HCT116 (cell line): ENCODE results near the gene FAM171A1. TPM values are rescaled to one million over a fixed set of nuclear protein-coding genes. Genes with fewer than 3 reads are reported as not detected.

Experiments used
- ATAC-seq: fragments of 200-7000 bp; cut with Tn5 transposase; 2 replicates; pipeline ENCODE4 v1.9.1; 2020; ENCODE audit warnings: mild to moderate bottlenecking, moderate library complexity
- BruUV-seq: library from RNA; stranded (reverse); fragments of 400-500 nt; replicated peaks from 2 replicates; lab custom pipeline; 2021; lab: Mats Ljungman, UMichigan
- CTCF ChIA-PET: fragments of 300-600 bp; sonication (Branson Sonifier 250); formaldehyde crosslinking; loops from one replicate; lab custom pipeline; 2021; ENCODE audit warnings: antibody characterized with exemption; lab: Charles Lee
- POLR2A ChIA-PET: fragments of 300-600, 350-600 bp; sonication (Branson Sonifier 250); formaldehyde crosslinking; loops from one replicate; lab custom pipeline; 2021; ENCODE audit warnings: antibody characterized with exemption; lab: Charles Lee
- RAD21 ChIA-PET, 2 experiments: fragments of 300-600 bp; sonication (Branson Sonifier 250); formaldehyde crosslinking; loops; one replicate each; lab custom pipeline; 2023; ENCODE audit warnings: low total read pairs in 2 of 2; ENCODE audit not compliant: uncharacterized antibody in 2 of 2, unreplicated experiment in 2 of 2, low non-redundant PET in 1 of 2; lab: Charles Lee
- DNase-seq: peaks from one replicate; pipeline ENCODE4 v3.0.0-alpha.2; 2010; ENCODE audit warnings: low read depth, low spot score
- H2AFZ ChIP-seq: fragments of 200-600 bp; shearing (Covaris generic), sonication (generic); 2 replicates; pipeline ENCODE4 v1.6.1; 2017; ENCODE audit warnings: low read depth, mixed run types, mixed read lengths, antibody characterized with exemption, low read length; ENCODE audit not compliant: poor library complexity, severe bottlenecking
- H3K27ac ChIP-seq: 2 replicates; pipeline ENCODE4 v1.5.1; 2012; ENCODE audit warnings: low read depth, low read length
- H3K27me3 ChIP-seq: fragments of 200-600 bp; sonication (generic); 2 replicates; pipeline ENCODE4 v1.6.1; 2016; ENCODE audit warnings: mixed run types, low read length, mixed read lengths; ENCODE audit not compliant: insufficient read depth
- H3K36me3 ChIP-seq, 2 experiments: fragments of 200-500 bp in 1 of 2; fragments of 200-600 bp in 1 of 2; sonication (Bioruptor generic) in 1 of 2; sonication (generic) in 1 of 2; 2 replicates each; pipeline versions ENCODE4 v1.5.1 to v1.6.1; 2014 to 2016; ENCODE audit warnings: low read length in 2 of 2, inconsistent platforms in 1 of 2, mixed read lengths in 1 of 2, mixed run types in 1 of 2; ENCODE audit not compliant: insufficient read depth in 2 of 2, control insufficient read depth in 1 of 2
- H3K4me1 ChIP-seq, 2 experiments: fragments of 200-600 bp in 1 of 2; sonication (generic) in 1 of 2; 2 replicates each; pipeline versions ENCODE4 v1.5.1 to v1.6.1; 2012 to 2017; ENCODE audit warnings: low read length in 2 of 2, inconsistent platforms in 1 of 2, mild to moderate bottlenecking in 1 of 2, mixed read lengths in 1 of 2, mixed run types in 1 of 2, moderate library complexity in 1 of 2; ENCODE audit not compliant: insufficient read depth in 2 of 2, control insufficient read depth in 1 of 2
- H3K4me2 ChIP-seq: fragments of 200-600 bp; sonication (generic); 2 replicates; pipeline ENCODE4 v1.6.1; 2017; ENCODE audit warnings: mixed run types, low read length, mixed read lengths
- H3K4me3 ChIP-seq, 2 experiments: fragments of 200-600 bp in 1 of 2; sonication (generic) in 1 of 2; replicated peaks in 1 of 2; 2 replicates each; pipeline ENCODE4 v1.5.1; 2011 to 2016; ENCODE audit warnings: low read length in 2 of 2, control low read depth in 1 of 2, low read depth in 1 of 2, mild to moderate bottlenecking in 1 of 2, mixed read lengths in 1 of 2, mixed run types in 1 of 2
- H3K79me2 ChIP-seq: fragments of 200-600 bp; sonication (generic); 2 replicates; pipeline ENCODE4 v1.6.1; 2017; ENCODE audit warnings: mild to moderate bottlenecking, mixed run types, low read length, moderate library complexity, mixed read lengths; ENCODE audit not compliant: insufficient read depth
- H3K9ac ChIP-seq: fragments of 200-600 bp; sonication (generic); 2 replicates; pipeline ENCODE4 v1.6.1; 2016; ENCODE audit warnings: low read length, mixed read lengths
- H3K9me2 ChIP-seq: fragments of 200-600 bp; sonication (generic), shearing (Covaris generic); 2 replicates; pipeline ENCODE4 v1.6.1; 2017; ENCODE audit warnings: mixed run types, mild to moderate bottlenecking, moderate library complexity; ENCODE audit not compliant: insufficient read depth
- H3K9me3 ChIP-seq, 2 experiments: fragments of 200-500 bp in 1 of 2; fragments of 200-600 bp in 1 of 2; sonication (Bioruptor generic) in 1 of 2; sonication (generic) in 1 of 2; 2 replicates each; pipeline ENCODE4 v1.6.1; 2014 to 2017; ENCODE audit warnings: low read length in 2 of 2, mixed read lengths in 2 of 2, inconsistent platforms in 1 of 2, low read depth in 1 of 2, mild to moderate bottlenecking in 1 of 2, mixed run types in 1 of 2, moderate library complexity in 1 of 2; ENCODE audit not compliant: control insufficient read depth in 1 of 2, insufficient read depth in 1 of 2
- H4K20me1 ChIP-seq: fragments of 200-600 bp; sonication (generic), shearing (Covaris generic); 2 replicates; pipeline ENCODE4 v1.6.1; 2017; ENCODE audit warnings: mixed run types, mild to moderate bottlenecking, moderate library complexity; ENCODE audit not compliant: insufficient read depth
- EGR1 ChIP-seq: IDR thresholded peaks from 2 replicates; pipeline ENCODE4 v1.6.1; 2012; ENCODE audit warnings: low read depth
- JUND ChIP-seq: IDR thresholded peaks from 2 replicates; pipeline ENCODE4 v1.6.1; 2012
- POLR2A ChIP-seq: IDR thresholded peaks from 2 replicates; pipeline ENCODE4 v1.7.0; 2011; ENCODE audit warnings: borderline replicate concordance; ENCODE audit not compliant: insufficient read depth, insufficient read length; ENCODE audit errors: extremely low read depth
- POLR2AphosphoS5 ChIP-seq: IDR thresholded peaks from 2 replicates; pipeline ENCODE4 v1.6.1; 2011; ENCODE audit warnings: mild to moderate bottlenecking, low read depth, low read length, moderate library complexity
- RAD21 ChIP-seq: IDR thresholded peaks from 2 replicates; pipeline ENCODE4 v1.6.1; 2012; ENCODE audit warnings: low read depth, mild to moderate bottlenecking
- SIN3A ChIP-seq: IDR thresholded peaks from 2 replicates; pipeline ENCODE4 v1.6.1; 2012; ENCODE audit warnings: low read depth
- SP1 ChIP-seq: IDR thresholded peaks from 2 replicates; pipeline ENCODE4 v1.6.1; 2012; ENCODE audit warnings: low read depth
- YY1 ChIP-seq: IDR thresholded peaks from 2 replicates; pipeline ENCODE4 v1.6.1; 2011; ENCODE audit warnings: low read length, low read depth, moderate library complexity, mild to moderate bottlenecking; ENCODE audit not compliant: insufficient replicate concordance; ENCODE audit errors: extremely low read depth
- ZFX ChIP-seq: fragments of 450-650 bp; IDR thresholded peaks from 2 replicates; pipeline ENCODE4 v1.6.1; 2017
- ZNF274 ChIP-seq: fragments of 200-500 bp; sonication (Bioruptor generic); IDR thresholded peaks from 2 replicates; pipeline ENCODE4 v1.6.1; 2014; ENCODE audit warnings: mild to moderate bottlenecking, low read depth, low read length, inconsistent platforms
- intact Hi-C: fragments of 100-400 bp; cut with micrococcal nuclease; formaldehyde crosslinking; loops from 2 replicates; pipeline ENCODE4 v1.10.0; 2022
- total RNA-seq: library from RNA; stranded (reverse); gene quantifications from one replicate; pipeline ENCODE4 v1.2.1, GENCODE V29; 2021; ENCODE audit not compliant: unreplicated experiment
- TF ChIP-seq, protein P1 (sequence below): IDR thresholded peaks from 2 replicates; pipeline ENCODE4 v1.6.1; 2012
- TF ChIP-seq, protein P2 (sequence below), 3 experiments: fragments of 200-600 bp in 1 of 3; sonication (generic) in 1 of 3; IDR thresholded peaks in 2 of 3; conservative IDR thresholded peaks in 1 of 3; 2 replicates each; pipeline ENCODE4 v1.5.1; 2012 to 2017; ENCODE audit warnings: low read depth in 2 of 3, low read length in 2 of 3, antibody characterized with exemption in 1 of 3, borderline replicate concordance in 1 of 3, control low read depth in 1 of 3, mild to moderate bottlenecking in 1 of 3, mixed read lengths in 1 of 3, mixed run types in 1 of 3, moderate library complexity in 1 of 3; ENCODE audit not compliant: insufficient read depth in 1 of 3
- TF ChIP-seq, protein P3 (sequence below): IDR thresholded peaks from 2 replicates; pipeline ENCODE4 v1.6.1; 2012
- TF ChIP-seq, protein P4 (sequence below): IDR thresholded peaks from 2 replicates; pipeline ENCODE4 v1.6.1; 2011; ENCODE audit warnings: mild to moderate bottlenecking, low read length, moderate library complexity; ENCODE audit not compliant: insufficient replicate concordance; ENCODE audit errors: extremely low read depth

FAM171A1 gene
- total RNA-seq, 1 experiment from 2014 or later, result 32.5 TPM

DNA sequence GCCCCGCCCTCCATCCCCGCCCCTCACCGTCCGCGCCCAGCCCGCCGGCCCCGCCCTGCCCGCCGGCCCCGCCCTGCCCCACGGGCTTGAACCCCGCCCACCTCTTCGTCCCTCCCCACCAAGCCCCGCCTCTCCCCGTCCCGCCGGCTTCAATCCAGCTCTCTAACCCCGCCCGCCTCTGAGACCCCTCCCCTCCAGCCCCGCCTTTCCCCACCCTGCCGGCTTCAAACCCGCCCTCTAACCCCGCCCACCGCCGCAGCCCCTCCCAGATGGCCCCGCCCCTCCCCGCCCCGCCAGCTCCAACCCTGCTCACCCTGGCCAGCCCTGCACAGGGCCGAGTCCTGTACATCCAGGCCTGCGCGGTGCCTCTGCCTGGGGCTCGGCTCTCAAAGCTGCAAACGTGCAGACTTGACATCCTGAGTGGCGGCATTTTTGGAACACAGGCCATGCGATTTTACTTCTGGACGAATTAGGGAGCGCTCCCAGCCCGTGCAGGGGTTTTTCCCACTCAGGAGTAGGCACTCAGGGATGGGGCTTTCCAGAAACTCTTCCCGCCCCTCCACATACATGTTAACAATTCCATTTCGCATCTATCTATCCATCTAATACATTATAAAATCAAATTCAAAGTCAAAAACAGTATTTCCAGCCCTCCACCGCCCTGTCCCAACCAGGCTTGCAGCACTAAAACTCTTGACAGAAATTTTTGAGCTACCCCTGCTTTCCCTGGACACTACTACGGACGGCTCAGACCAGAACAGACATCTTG lies 202.1 kb downstream of the FAM171A1 start:
- no peak overlapping the region; the same call in 1 of the 2 replicates for H3K27ac ChIP-seq
- peak; percentile 92 for DNase-seq
- RAD21 ChIA-PET, result interaction anchor here in 1 of 2 experiments (0.6 kb wide), 1 partner anchor 1575 kb away, joined by 3 read pairs; no protein-coding TSS in a partner anchor

DNA sequence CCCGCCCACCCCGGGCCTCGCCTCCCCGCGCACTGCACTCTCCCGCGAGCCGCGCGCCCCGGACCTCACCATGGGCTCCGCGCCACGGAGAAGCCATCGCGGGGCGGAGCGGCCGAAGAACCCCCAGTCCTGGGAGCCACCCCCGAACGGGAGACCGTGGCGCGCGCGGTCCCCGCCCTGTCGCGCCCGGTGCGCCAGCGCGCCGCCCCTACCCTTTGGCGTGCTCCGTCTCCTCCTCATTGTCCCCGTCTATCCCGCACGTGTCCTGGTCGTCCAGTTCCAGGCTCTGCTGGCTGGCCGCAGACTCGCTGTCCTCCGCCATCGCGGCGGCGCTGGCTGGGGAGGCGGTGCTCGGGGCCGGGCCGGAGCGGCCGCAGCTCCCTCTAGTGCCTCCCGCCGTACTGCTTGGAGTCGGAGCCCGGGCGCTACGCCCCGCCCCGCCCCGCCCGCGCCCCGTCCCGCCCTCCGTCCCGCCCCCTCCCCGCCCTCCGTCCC lies 202.8 kb downstream of the FAM171A1 start, which contains the start of gene NMT2:
NMT2 (minus strand) TSS at position 403 of the 495 bp plus-strand sequence; CDS start at position 322, 81 bp downstream.
- Histone ChIP-seq H3K4me3 (peak within 1 kb of the TSS; percentile 74 to 84), H2AFZ (no peak within 1 kb of the TSS), H3K4me2 (peak within 1 kb of the TSS; percentile 86), H3K27ac (peak within 1 kb of the TSS; percentile 80), H3K36me3 (no peaks in the 10 kb centered on the region), H4K20me1 (no peaks in the 10 kb centered on the region), H3K9ac (peak within 1 kb of the TSS; percentile 77), H3K4me1 (peaks cover 19 to 22% of the 10 kb centered on the region in 2 experiments), H3K9me3 (no peaks in the 10 kb centered on the region), H3K79me2 (peaks cover 46% of the 10 kb centered on the region), H3K9me2 (no peaks in the 10 kb centered on the region), H3K27me3 (no peaks in the 10 kb centered on the region)
- no TSS peak for BruUV-seq
- peak; percentile 89 for ATAC-seq
- peak; percentile 68 for DNase-seq
- ChIA-PET CTCF (interaction anchor here (0.6 to 2.1 kb wide), 7 partner anchors 9 to 711 kb away, joined by 3 to 7 read pairs (median 4); no protein-coding TSS in a partner anchor), POLR2A (interaction anchor here (0.7 to 2.0 kb wide), 9 partner anchors 11 to 290 kb away, joined by 3 to 5 read pairs (median 4); partner anchors contain the start of gene SUV39H2), RAD21 (interaction anchor here in 1 of 2 experiments (0.6 kb wide), 1 partner anchor 1574 kb away, joined by 3 read pairs; no protein-coding TSS in a partner anchor)
- intact Hi-C loops, result loop anchor here (5.0 kb wide), 3 partner anchors 34 to 216 kb away; partner anchors contain the start of genes DCLRE1C and FAM171A1
- TF ChIP-seq SIN3A, result peak; percentile 79
- TF ChIP-seq ZFX, result peak; percentile 64; the same call in 1 of the 2 replicates
- TF ChIP-seq EGR1, result no peak
- TF ChIP-seq, protein P1, sequence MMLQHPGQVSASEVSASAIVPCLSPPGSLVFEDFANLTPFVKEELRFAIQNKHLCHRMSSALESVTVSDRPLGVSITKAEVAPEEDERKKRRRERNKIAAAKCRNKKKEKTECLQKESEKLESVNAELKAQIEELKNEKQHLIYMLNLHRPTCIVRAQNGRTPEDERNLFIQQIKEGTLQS, result no peak
- TF ChIP-seq, protein P2, sequence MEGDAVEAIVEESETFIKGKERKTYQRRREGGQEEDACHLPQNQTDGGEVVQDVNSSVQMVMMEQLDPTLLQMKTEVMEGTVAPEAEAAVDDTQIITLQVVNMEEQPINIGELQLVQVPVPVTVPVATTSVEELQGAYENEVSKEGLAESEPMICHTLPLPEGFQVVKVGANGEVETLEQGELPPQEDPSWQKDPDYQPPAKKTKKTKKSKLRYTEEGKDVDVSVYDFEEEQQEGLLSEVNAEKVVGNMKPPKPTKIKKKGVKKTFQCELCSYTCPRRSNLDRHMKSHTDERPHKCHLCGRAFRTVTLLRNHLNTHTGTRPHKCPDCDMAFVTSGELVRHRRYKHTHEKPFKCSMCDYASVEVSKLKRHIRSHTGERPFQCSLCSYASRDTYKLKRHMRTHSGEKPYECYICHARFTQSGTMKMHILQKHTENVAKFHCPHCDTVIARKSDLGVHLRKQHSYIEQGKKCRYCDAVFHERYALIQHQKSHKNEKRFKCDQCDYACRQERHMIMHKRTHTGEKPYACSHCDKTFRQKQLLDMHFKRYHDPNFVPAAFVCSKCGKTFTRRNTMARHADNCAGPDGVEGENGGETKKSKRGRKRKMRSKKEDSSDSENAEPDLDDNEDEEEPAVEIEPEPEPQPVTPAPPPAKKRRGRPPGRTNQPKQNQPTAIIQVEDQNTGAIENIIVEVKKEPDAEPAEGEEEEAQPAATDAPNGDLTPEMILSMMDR (IDR thresholded peaks at IDR 0.05 in 2 of 3, conservative IDR thresholded peaks at IDR 0.05 in 1 of 3; ENCODE audit: borderline replicate concordance in 1 of 3, insufficient read depth in 1 of 3, low read depth in 2 of 3, low read length in 2 of 3), result peak in 2 of 3 experiments; percentile 18 to 44; a peak in 2 of 6 replicates
- TF ChIP-seq YY1, result peak; percentile 90
- TF ChIP-seq, protein P3, sequence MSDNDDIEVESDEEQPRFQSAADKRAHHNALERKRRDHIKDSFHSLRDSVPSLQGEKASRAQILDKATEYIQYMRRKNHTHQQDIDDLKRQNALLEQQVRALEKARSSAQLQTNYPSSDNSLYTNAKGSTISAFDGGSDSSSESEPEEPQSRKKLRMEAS, result peak; percentile 90
- peak; percentile 89 for TF ChIP-seq POLR2A
- TF ChIP-seq, protein P4, sequence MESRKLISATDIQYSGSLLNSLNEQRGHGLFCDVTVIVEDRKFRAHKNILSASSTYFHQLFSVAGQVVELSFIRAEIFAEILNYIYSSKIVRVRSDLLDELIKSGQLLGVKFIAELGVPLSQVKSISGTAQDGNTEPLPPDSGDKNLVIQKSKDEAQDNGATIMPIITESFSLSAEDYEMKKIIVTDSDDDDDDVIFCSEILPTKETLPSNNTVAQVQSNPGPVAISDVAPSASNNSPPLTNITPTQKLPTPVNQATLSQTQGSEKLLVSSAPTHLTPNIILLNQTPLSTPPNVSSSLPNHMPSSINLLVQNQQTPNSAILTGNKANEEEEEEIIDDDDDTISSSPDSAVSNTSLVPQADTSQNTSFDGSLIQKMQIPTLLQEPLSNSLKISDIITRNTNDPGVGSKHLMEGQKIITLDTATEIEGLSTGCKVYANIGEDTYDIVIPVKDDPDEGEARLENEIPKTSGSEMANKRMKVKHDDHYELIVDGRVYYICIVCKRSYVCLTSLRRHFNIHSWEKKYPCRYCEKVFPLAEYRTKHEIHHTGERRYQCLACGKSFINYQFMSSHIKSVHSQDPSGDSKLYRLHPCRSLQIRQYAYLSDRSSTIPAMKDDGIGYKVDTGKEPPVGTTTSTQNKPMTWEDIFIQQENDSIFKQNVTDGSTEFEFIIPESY, result peak; percentile 54

More for the DNA sequence above, 202.1 kb downstream of the FAM171A1 start:
- CTCF ChIA-PET, result interaction anchor here (0.6 to 2.1 kb wide), 9 partner anchors 8 to 1604 kb away, joined by 3 to 7 read pairs (median 3); no protein-coding TSS in a partner anchor
- Histone ChIP-seq H3K4me2 (peak overlapping the region; percentile 66), H3K9ac (peak overlapping the region; percentile 29), H3K9me2 (no peaks in the 10 kb centered on the region), H3K36me3 (no peaks in the 10 kb centered on the region), H3K27me3 (no peaks in the 10 kb centered on the region), H3K4me3 (peak overlapping the region; percentile 4 to 34; a peak in 1 of 4 replicates), H3K79me2 (peaks cover 40% of the 10 kb centered on the region), H2AFZ (no peak overlapping the region), H3K4me1 (peaks cover 18 to 22% of the 10 kb centered on the region in 2 experiments), H3K9me3 (no peaks in the 10 kb centered on the region), H4K20me1 (no peaks in the 10 kb centered on the region)
- no peak for TF ChIP-seq YY1
- TF ChIP-seq JUND, result no peak
- TF ChIP-seq SP1, result peak; percentile 24; the same call in 1 of the 2 replicates
- peak; percentile 49 for TF ChIP-seq POLR2AphosphoS5
- TF ChIP-seq ZNF274, result no peak
- no peak for TF ChIP-seq RAD21
- intact Hi-C loops, result loop anchor here (5.0 kb wide), 3 partner anchors 33 to 217 kb away; partner anchors contain the start of genes DCLRE1C and FAM171A1
- BruUV-seq, result no TSS peak
- peak; percentile 69 for ATAC-seq
- POLR2A ChIA-PET, result interaction anchor here (0.7 to 2.0 kb wide), 10 partner anchors 11 to 291 kb away, joined by 3 to 5 read pairs (median 4); partner anchors contain the start of gene SUV39H2
